HFF-Myc (cell line): Measurements from ENCODE around the gene MLLT1.
A peak's percentile ranks its signal among the peaks of the same experiment; 100 is the strongest.

Experiments used
- DNase-seq: peaks from one replicate; pipeline ENCODE4 v3.0.0-alpha.2; 2011; ENCODE audit warnings: low read depth; ENCODE audit errors: extremely low read depth
- H3K4me3 ChIP-seq: replicated peaks from 2 replicates; pipeline ENCODE4 v1.5.1; 2011; ENCODE audit warnings: low read depth, mild to moderate bottlenecking, control low read depth, low read length
- CTCF ChIP-seq: IDR thresholded peaks from 2 replicates; pipeline ENCODE4 v1.5.1; 2012; ENCODE audit warnings: mild to moderate bottlenecking, low read depth, low read length, control low read depth; ENCODE audit errors: missing control alignments

MLLT1 gene

GRCh38 chr19:6233056-6233826 lies 46.5 kb downstream of the MLLT1 start:
- no peak for TF ChIP-seq CTCF
- no peak for DNase-seq
- H3K4me3 ChIP-seq = no peak overlapping the region; the same call in 1 of the 2 replicates

GRCh38 chr19:6232601-6233055 lies 47.1 kb downstream of the MLLT1 start:
- H3K4me3 ChIP-seq = no peak overlapping the region; the same call in 1 of the 2 replicates
- TF ChIP-seq CTCF = no peak
- peak; percentile 52 for DNase-seq

- TF ChIP-seq CTCF = no peak
- no peak for DNase-seq
- no peak overlapping the region for H3K4me3 ChIP-seq
These were observed 48.8 kb downstream of the MLLT1 start for GRCh38 chr19:6230991-6231448.

GRCh38 chr19:6229951-6230712 lies 49.6 kb downstream of the MLLT1 start:
- H3K4me3 ChIP-seq = no peak overlapping the region
- no peak for DNase-seq
- TF ChIP-seq CTCF = no peak

- no peak for DNase-seq
- TF ChIP-seq CTCF = no peak
- H3K4me3 ChIP-seq = no peak overlapping the region
These were observed 50.4 kb downstream of the MLLT1 start for GRCh38 chr19:6229216-6229913.

- TF ChIP-seq CTCF = no peak
- DNase-seq = no peak
- H3K4me3 ChIP-seq = no peak overlapping the region
These were observed 51.1 kb downstream of the MLLT1 start for GRCh38 chr19:6228551-6229215.
